HG02884 (cell line): ENCODE data around the gene LIPC.

Experiments used
- ATAC-seq: cut with Tn5 transposase; IDR thresholded peaks from one replicate; pipeline ENCODE4 v1.9.1; 2021; ENCODE audit warnings: mild to moderate bottlenecking, moderate library complexity; ENCODE audit not compliant: unreplicated experiment

LIPC gene

GRCh38 chr15:58571491-58571890 is 139.7 kb downstream of the LIPC start:
- no peak for ATAC-seq

- ATAC-seq = no peak
These were observed 140.7 kb downstream of the LIPC start for GRCh38 chr15:58572521-58572920.

- no peak for ATAC-seq
These were observed 141.5 kb downstream of the LIPC start for GRCh38 chr15:58573270-58573669.

- no peak for ATAC-seq
These were observed 142.8 kb downstream of the LIPC start for GRCh38 chr15:58574631-58575030.

GRCh38 chr15:58575045-58575786 is 143.4 kb downstream of the LIPC start:
- ATAC-seq = no peak

GRCh38 chr15:58576657-58577056 is 144.9 kb downstream of the LIPC start:
- no peak for ATAC-seq

- ATAC-seq = no peak
These were observed 150.4 kb downstream of the LIPC start for GRCh38 chr15:58582160-58582559.

- no peak for ATAC-seq
These were observed 151.5 kb downstream of the LIPC start for GRCh38 chr15:58583171-58583908.

- no peak for ATAC-seq
These were observed 153.1 kb downstream of the LIPC start for GRCh38 chr15:58584789-58585461.

GRCh38 chr15:58585693-58586443 is 154.1 kb downstream of the LIPC start:
- ATAC-seq = peak; percentile 52

GRCh38 chr15:58587486-58587885 is 155.7 kb downstream of the LIPC start:
- no peak for ATAC-seq

- no peak for ATAC-seq
These were observed 156.3 kb downstream of the LIPC start for GRCh38 chr15:58588096-58588495.

- no peak for ATAC-seq
These were observed 157.3 kb downstream of the LIPC start for GRCh38 chr15:58589047-58589446.

- ATAC-seq = no peak
These were observed 158.4 kb downstream of the LIPC start for GRCh38 chr15:58590236-58590635.

GRCh38 chr15:58590926-58591325 is 159.1 kb downstream of the LIPC start:
- no peak for ATAC-seq

GRCh38 chr15:58593870-58594269 is 162.1 kb downstream of the LIPC start:
- no peak for ATAC-seq

- no peak for ATAC-seq
These were observed 163.1 kb downstream of the LIPC start for GRCh38 chr15:58594898-58595297.

GRCh38 chr15:58595516-58596263 is 163.9 kb downstream of the LIPC start:
- no peak for ATAC-seq

GRCh38 chr15:58597943-58598828 is 166.4 kb downstream of the LIPC start:
- ATAC-seq = no peak
